ENCODE data around the gene FAM135A.

GRCh38 chr6:70413114-70413991 is at the start of gene FAM135A:
- TF ChIP-seq EZH2 (IDR thresholded peaks at IDR 0.05; ENCODE audit: insufficient read depth, poor library complexity, severe bottlenecking) (no peak), EZH2phosphoT487 (IDR thresholded peaks at IDR 0.05; ENCODE audit: insufficient read depth, low read depth) (no peak)

Data from GM23248 (cell line).